ENCODE data around the gene IL1A.

DNA sequence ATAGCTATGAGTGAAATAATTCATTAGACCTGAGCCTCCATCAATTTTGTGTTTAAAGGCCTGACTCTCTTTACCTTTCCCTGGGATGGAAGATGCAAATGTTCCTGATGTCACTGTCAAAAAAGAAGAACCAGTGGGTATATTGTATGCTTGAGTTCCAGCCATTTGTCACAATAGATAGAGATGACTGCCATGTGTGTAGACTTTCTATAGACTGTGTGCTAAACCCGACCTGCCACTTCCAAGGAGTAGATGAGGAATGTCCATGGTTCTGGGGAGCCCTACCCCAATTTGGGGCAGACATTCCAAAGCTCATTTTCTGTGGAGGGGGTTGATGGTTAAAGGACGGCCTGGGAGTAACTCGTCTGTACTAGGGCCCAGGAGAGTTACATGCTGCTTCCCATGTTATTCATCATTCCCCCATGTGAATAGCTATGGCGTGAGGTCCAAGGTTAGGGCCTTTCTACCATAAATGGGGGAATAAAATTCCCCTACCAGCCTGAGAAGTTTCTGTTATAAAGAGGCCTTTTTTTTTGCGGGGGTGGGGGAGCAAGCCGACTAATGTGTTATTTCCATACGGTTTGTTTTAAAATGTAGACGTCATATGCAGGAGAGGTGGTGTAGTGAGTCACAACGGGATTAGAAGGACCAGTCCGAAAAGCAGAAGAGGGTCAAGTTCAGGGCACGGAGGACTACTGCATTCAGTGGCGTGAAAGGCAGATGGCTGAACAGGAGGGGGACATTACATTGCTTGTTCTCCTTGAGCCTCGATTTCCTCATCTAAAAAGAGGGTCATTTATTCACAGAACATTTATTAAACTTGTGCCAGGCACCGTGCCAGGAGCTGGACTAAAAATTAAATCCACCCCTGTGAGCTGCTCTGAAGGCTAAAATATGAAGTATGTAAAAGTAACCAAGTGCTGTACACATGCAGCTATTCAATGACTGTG lies 28.3 kb upstream of the IL1A start:
- TF ChIP-seq ATF1 (CRISPR knock-in tag; IDR thresholded peaks at IDR 0.05): no peak
- TF ChIP-seq ATF1 (tag; IDR thresholded peaks at IDR 0.05): peak; percentile 56
- TF ChIP-seq POLR2A (conservative IDR thresholded peaks at IDR 0.05): no peak
- no peak for TF ChIP-seq NR4A1 (CRISPR knock-in tag; IDR thresholded peaks at IDR 0.05)
- TF ChIP-seq NR4A1 (tag; IDR thresholded peaks at IDR 0.05): no peak

Data from K562 (cell line).